SK-N-SH (cell line): ENCODE results near the gene SASH1.

Experiments used
- EP300 ChIP-seq, 2 experiments: IDR thresholded peaks; 2 replicates each; pipeline versions ENCODE4 v1.4.0 to v1.6.1; 2012; ENCODE audit warnings: borderline replicate concordance in 1 of 2, low read depth in 1 of 2, low read length in 1 of 2
- EZH2phosphoT487 ChIP-seq: fragments of 200-600 bp; sonication (generic); IDR thresholded peaks from 2 replicates; pipeline ENCODE4 v1.6.1; 2017; ENCODE audit warnings: low read depth, mixed run types, mild to moderate bottlenecking, antibody characterized with exemption, moderate library complexity, borderline replicate concordance
- FOSL2 ChIP-seq: IDR thresholded peaks from 2 replicates; pipeline ENCODE4 v1.4.0; 2012; ENCODE audit warnings: low read depth, mild to moderate bottlenecking, moderate library complexity, borderline replicate concordance
- FOXM1 ChIP-seq: IDR thresholded peaks from 2 replicates; pipeline ENCODE4 v1.4.0; 2012; ENCODE audit warnings: low read depth, mild to moderate bottlenecking
- JUND ChIP-seq: IDR thresholded peaks from 2 replicates; pipeline ENCODE4 v1.4.0; 2012
- NFIC ChIP-seq: IDR thresholded peaks from 2 replicates; pipeline ENCODE4 v1.4.0; 2012; ENCODE audit warnings: borderline replicate concordance
- POLR2AphosphoS5 ChIP-seq: IDR thresholded peaks from 2 replicates; pipeline ENCODE4 v1.6.1; 2012; ENCODE audit warnings: low read depth, low read length
- RAD21 ChIP-seq: IDR thresholded peaks from 2 replicates; pipeline ENCODE4 v1.6.1; 2012; ENCODE audit warnings: mild to moderate bottlenecking, low read length
- SIN3A ChIP-seq: IDR thresholded peaks from 2 replicates; pipeline ENCODE4 v1.6.1; 2012; ENCODE audit warnings: low read depth, mild to moderate bottlenecking, low read length, moderate library complexity, borderline replicate concordance
- SMC3 ChIP-seq: IDR thresholded peaks from 2 replicates; pipeline ENCODE4 v1.6.1; 2012; ENCODE audit warnings: low read depth, low read length, improper control_type of control experiment
- TAF1 ChIP-seq: IDR thresholded peaks from 2 replicates; pipeline ENCODE4 v1.6.1; 2012; ENCODE audit warnings: low read depth, mild to moderate bottlenecking, low read length, moderate library complexity, borderline replicate concordance
- TF ChIP-seq, protein P1 (sequence below): fragments of 200-600 bp; sonication (generic); IDR thresholded peaks from 2 replicates; pipeline ENCODE4 v1.6.1; 2017; ENCODE audit warnings: antibody characterized with exemption, mild to moderate bottlenecking, moderate library complexity
- TF ChIP-seq, protein P2 (sequence below): IDR thresholded peaks from 2 replicates; pipeline ENCODE4 v1.4.0; 2012; ENCODE audit warnings: low read depth

DNA sequence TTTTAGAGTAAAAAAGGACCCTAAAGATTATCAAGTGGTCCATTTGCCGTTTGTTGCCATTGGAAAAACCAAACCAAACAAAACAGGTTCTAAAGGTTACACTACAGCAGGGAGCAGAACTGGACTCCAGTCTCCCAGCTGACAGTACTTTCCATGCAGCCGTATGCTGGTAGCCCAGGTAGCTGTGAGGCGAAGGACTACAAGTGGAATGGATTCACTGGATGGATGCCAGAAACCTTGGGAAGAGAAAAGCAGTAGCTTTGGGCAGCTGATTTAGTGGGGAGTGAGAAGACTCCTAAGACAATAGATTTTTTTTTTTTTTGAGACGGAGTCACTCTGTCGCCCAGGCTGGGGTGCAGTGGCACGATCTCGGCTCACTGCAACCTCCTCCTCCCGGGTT lies 88.3 kb downstream of the SASH1 start:
- TF ChIP-seq, protein P1, sequence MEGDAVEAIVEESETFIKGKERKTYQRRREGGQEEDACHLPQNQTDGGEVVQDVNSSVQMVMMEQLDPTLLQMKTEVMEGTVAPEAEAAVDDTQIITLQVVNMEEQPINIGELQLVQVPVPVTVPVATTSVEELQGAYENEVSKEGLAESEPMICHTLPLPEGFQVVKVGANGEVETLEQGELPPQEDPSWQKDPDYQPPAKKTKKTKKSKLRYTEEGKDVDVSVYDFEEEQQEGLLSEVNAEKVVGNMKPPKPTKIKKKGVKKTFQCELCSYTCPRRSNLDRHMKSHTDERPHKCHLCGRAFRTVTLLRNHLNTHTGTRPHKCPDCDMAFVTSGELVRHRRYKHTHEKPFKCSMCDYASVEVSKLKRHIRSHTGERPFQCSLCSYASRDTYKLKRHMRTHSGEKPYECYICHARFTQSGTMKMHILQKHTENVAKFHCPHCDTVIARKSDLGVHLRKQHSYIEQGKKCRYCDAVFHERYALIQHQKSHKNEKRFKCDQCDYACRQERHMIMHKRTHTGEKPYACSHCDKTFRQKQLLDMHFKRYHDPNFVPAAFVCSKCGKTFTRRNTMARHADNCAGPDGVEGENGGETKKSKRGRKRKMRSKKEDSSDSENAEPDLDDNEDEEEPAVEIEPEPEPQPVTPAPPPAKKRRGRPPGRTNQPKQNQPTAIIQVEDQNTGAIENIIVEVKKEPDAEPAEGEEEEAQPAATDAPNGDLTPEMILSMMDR = no peak
- TF ChIP-seq RAD21 (no peak), SMC3 (no peak), TAF1 (no peak), FOXM1 (no peak), FOSL2 (no peak), EP300 (IDR thresholded peaks at IDR 0.05; ENCODE audit: borderline replicate concordance in 1 of 2, low read depth in 1 of 2, low read length in 1 of 2) (no peak), JUND (no peak), SIN3A (no peak), EZH2phosphoT487 (no peak), NFIC (no peak), POLR2AphosphoS5 (no peak)
- TF ChIP-seq, protein P2, sequence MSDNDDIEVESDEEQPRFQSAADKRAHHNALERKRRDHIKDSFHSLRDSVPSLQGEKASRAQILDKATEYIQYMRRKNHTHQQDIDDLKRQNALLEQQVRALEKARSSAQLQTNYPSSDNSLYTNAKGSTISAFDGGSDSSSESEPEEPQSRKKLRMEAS = no peak
